ENCODE data around the gene AVEN. TPM values are rescaled to one million over a fixed set of nuclear protein-coding genes. Genes with fewer than 3 reads are reported as not detected.

The AVEN gene
- total and polyA plus RNA-seq, 2 of the 13 experiments (the other 11 are each of a cell fraction or from before 2014, with no cell fraction given) = 4.4 to 17.5 TPM

GRCh38 chr15:33934396-33934795 is 104.6 kb downstream of the AVEN start:
- Histone ChIP-seq H3K4me2 (ENCODE audit: low read depth, low read length) (no peak overlapping the region), H3K9me3 (ENCODE audit: low read length) (no peaks in the 10 kb centered on the region), H3K27ac (ENCODE audit: extremely low read length, insufficient read depth, low read length) (no peak overlapping the region), H3K4me3 (replicated peaks in 1 of 3; ENCODE audit: insufficient read depth in 1 of 3, low read depth in 2 of 3, low read length in 3 of 3) (no peak overlapping the region), H3K4me1 (ENCODE audit: insufficient read depth, low read length) (no peaks in the 10 kb centered on the region), H3K79me2 (ENCODE audit: insufficient read depth, low read length) (no peaks in the 10 kb centered on the region), H4K20me1 (ENCODE audit: insufficient read depth, low read length) (no peaks in the 10 kb centered on the region), H3K9ac (ENCODE audit: insufficient read depth, low read depth, low read length) (no peak overlapping the region), H3K27me3 (ENCODE audit: control insufficient read depth in 1 of 2, insufficient read depth in 2 of 2, low read length in 2 of 2) (no peaks in the 10 kb centered on the region), H2AFZ (ENCODE audit: low read length) (no peak overlapping the region), H3K36me3 (replicated peaks in 1 of 2; ENCODE audit: control insufficient read depth in 1 of 2, insufficient read depth in 2 of 2, low read length in 2 of 2) (no peaks in the 10 kb centered on the region)
- BruUV-seq (replicated peaks) = no TSS peak
- intact Hi-C loops (cut with micrococcal nuclease; ENCODE audit: unreplicated experiment) = no loop called here
- TF ChIP-seq SMARCE1 (IDR thresholded peaks at IDR 0.05; ENCODE audit: borderline replicate concordance) (no peak), ZFP91 (CRISPR knock-in tag; IDR thresholded peaks at IDR 0.05; ENCODE audit: borderline replicate concordance) (no peak), ZNF562 (CRISPR knock-in tag; IDR thresholded peaks at IDR 0.05; ENCODE audit: borderline replicate concordance) (no peak), RERE (CRISPR knock-in tag; IDR thresholded peaks at IDR 0.05; ENCODE audit: low read depth) (no peak), CERS6 (CRISPR knock-in tag; IDR thresholded peaks at IDR 0.05) (no peak), ZNF441 (CRISPR knock-in tag; IDR thresholded peaks at IDR 0.05; ENCODE audit: borderline replicate concordance) (no peak), ZNF256 (CRISPR knock-in tag; conservative IDR thresholded peaks at IDR 0.05) (no peak), ZNF850 (CRISPR knock-in tag; conservative IDR thresholded peaks at IDR 0.05) (no peak), KMT2A (CRISPR knock-in tag; IDR thresholded peaks at IDR 0.05) (no peak), TEAD3 (CRISPR knock-in tag; optimal IDR thresholded peaks at IDR 0.05; ENCODE audit: borderline replicate concordance) (no peak)
- POLR2A ChIA-PET = no interaction called here
- 87% methylated on average over 3 of the region's 3 CpGs for WGBS (ENCODE audit: low lambda C conversion rate)
- ATAC-seq (no peak), FAIRE-seq (no peak), DNase-seq (ENCODE audit: low spot score) (no peak)
- in situ Hi-C loops (cut with HindIII; ENCODE audit: extremely low pct_ligation_motif_present, low pct_unique_long_range_greater_than_20kb) = no loop called here
- CTCF ChIA-PET (ENCODE audit: low intra/inter-chr PET ratio, low total read pairs) = no interaction called here

All from HepG2 (cell line).